Keratinocyte (primary cell): ENCODE results near the gene C1QL2. TPM values are rescaled to one million over a fixed set of nuclear protein-coding genes. Genes with fewer than 3 reads are reported as not detected.

Experiments used
- DNase-seq: peaks from one replicate; pipeline ENCODE4 v3.0.0-alpha.2; 2011; ENCODE audit warnings: low read depth, missing footprints, low spot score
- FAIRE-seq: peaks from 2 replicates; lab custom pipeline; 2011; peaks lifted over from hg19 to GRCh38; lab: Jason Lieb, UNC
- H2AFZ ChIP-seq: 2 replicates; pipeline ENCODE4 v1.6.0; 2012; ENCODE audit warnings: low read length, control low read depth, inconsistent platforms; ENCODE audit not compliant: control insufficient read depth
- H3K27ac ChIP-seq: 2 replicates; pipeline ENCODE4 v1.5.1; 2011; ENCODE audit warnings: low read length; ENCODE audit not compliant: control insufficient read depth, insufficient read depth
- H3K27me3 ChIP-seq: 3 replicates; pipeline ENCODE4 v1.6.0; 2011; ENCODE audit warnings: low read length; ENCODE audit not compliant: control insufficient read depth, insufficient read depth; ENCODE audit errors: extremely low read depth
- H3K36me3 ChIP-seq, 2 experiments: 2 replicates in 1 of 2; 3 replicates in 1 of 2; pipeline ENCODE4 v1.5.1; 2011; ENCODE audit warnings: low read length in 2 of 2, mild to moderate bottlenecking in 1 of 2; ENCODE audit not compliant: control insufficient read depth in 2 of 2, insufficient read depth in 2 of 2; ENCODE audit errors: extremely low read depth in 1 of 2
- H3K4me1 ChIP-seq: 3 replicates; pipeline ENCODE4 v1.5.1; 2011; ENCODE audit warnings: low read length; ENCODE audit not compliant: control insufficient read depth, insufficient read depth; ENCODE audit errors: extremely low read depth
- H3K4me2 ChIP-seq: 3 replicates; pipeline ENCODE4 v1.6.0; 2011; ENCODE audit warnings: low read depth, low read length; ENCODE audit not compliant: control insufficient read depth, insufficient read depth; ENCODE audit errors: extremely low read depth
- H3K4me3 ChIP-seq, 3 experiments: fragments of 200-600 bp in 1 of 3; sonication (generic) in 1 of 3; 2 replicates in 2 of 3; 3 replicates in 1 of 3; pipeline ENCODE4 v1.5.1; 2011 to 2016; ENCODE audit warnings: low read length in 3 of 3, mild to moderate bottlenecking in 3 of 3, control low read depth in 2 of 3, inconsistent platforms in 1 of 3, low read depth in 1 of 3, mixed read lengths in 1 of 3, mixed run types in 1 of 3, moderate library complexity in 1 of 3; ENCODE audit not compliant: control insufficient read depth in 2 of 3, insufficient read depth in 2 of 3; ENCODE audit errors: extremely low read depth in 1 of 3
- H3K79me2 ChIP-seq: 2 replicates; pipeline ENCODE4 v1.6.0; 2012; ENCODE audit warnings: low read length; ENCODE audit not compliant: control insufficient read depth, insufficient read depth
- H3K9ac ChIP-seq: 3 replicates; pipeline ENCODE4 v1.6.0; 2011; ENCODE audit warnings: low read length; ENCODE audit not compliant: control insufficient read depth, insufficient read depth; ENCODE audit errors: extremely low read depth
- H3K9me1 ChIP-seq: 3 replicates; pipeline ENCODE4 v1.6.0; 2011; ENCODE audit warnings: low read length; ENCODE audit not compliant: control insufficient read depth, insufficient read depth; ENCODE audit errors: extremely low read depth
- H3K9me3 ChIP-seq: 2 replicates; pipeline ENCODE4 v1.5.1; 2012; ENCODE audit warnings: low read depth, low read length; ENCODE audit not compliant: control insufficient read depth
- H4K20me1 ChIP-seq: 3 replicates; pipeline ENCODE4 v1.6.0; 2011; ENCODE audit warnings: low read length; ENCODE audit not compliant: control insufficient read depth, insufficient read depth; ENCODE audit errors: extremely low read depth
- CTCF ChIP-seq, 3 experiments: IDR thresholded peaks in 1 of 3; conservative IDR thresholded peaks in 1 of 3; optimal IDR thresholded peaks in 1 of 3; 2 replicates in 2 of 3; 3 replicates in 1 of 3; pipeline versions ENCODE3 to v1.5.1; 2011; ENCODE audit warnings: low read length in 3 of 3, mild to moderate bottlenecking in 3 of 3, moderate library complexity in 2 of 3, control low read depth in 1 of 3, inconsistent platforms in 1 of 3; ENCODE audit not compliant: insufficient read depth in 2 of 3; ENCODE audit errors: extremely low read depth in 1 of 3
- EZH2 ChIP-seq: IDR thresholded peaks from one replicate; pipeline ENCODE4 v1.6.1; 2012; ENCODE audit warnings: inconsistent platforms, mild to moderate bottlenecking, low read length, moderate library complexity
- dilution Hi-C: fragments of 300-500 bp; cut with MboI; formaldehyde crosslinking; loops from one replicate; pipeline ENCODE4 v1.7.0; 2020; ENCODE audit warnings: low sequenced_read_pairs; ENCODE audit not compliant: extremely low pct_ligation_motif_present
- polyA plus RNA-seq, 5 experiments: library from polyadenylated mRNA; depleted of rRNA in 3 of 5; stranded (reverse) in 3 of 5; stranded (forward) in 1 of 5; unstranded in 1 of 5; fragments of >200 nt; gene quantifications; 1 replicate in 1 of 5; 2 replicates in 3 of 5; 3 replicates in 1 of 5; pipeline versions ENCODE4 v1.2.1 to v1.2.3, GENCODE V29; 2011 to 2012; ENCODE audit warnings: missing spikeins in 2 of 5, low read depth in 1 of 5, low replicate concordance in 1 of 5

The C1QL2 gene
- polyA plus RNA-seq, 1 donor (not counting 4 experiments of a cell fraction or from before 2014, with no cell fraction given): not detected

GRCh38 chr2:119122663-119123062, 35.9 kb downstream of the C1QL2 start:
- Histone ChIP-seq H3K9me3 (no peaks in the 10 kb centered on the region), H3K4me3 (no peak overlapping the region), H3K79me2 (no peaks in the 10 kb centered on the region), H3K4me2 (no peak overlapping the region), H3K27ac (no peak overlapping the region), H4K20me1 (no peaks in the 10 kb centered on the region), H3K27me3 (peaks cover 21% of the 10 kb centered on the region), H3K36me3 (no peaks in the 10 kb centered on the region), H3K9me1 (no peaks in the 10 kb centered on the region), H3K4me1 (no peaks in the 10 kb centered on the region), H2AFZ (no peak overlapping the region), H3K9ac (no peak overlapping the region)
- TF ChIP-seq CTCF (optimal IDR thresholded peaks at IDR 0.05 in 1 of 3, IDR thresholded peaks at IDR 0.05 in 1 of 3, conservative IDR thresholded peaks at IDR 0.05 in 1 of 3; ENCODE audit: extremely low read depth in 1 of 3, insufficient read depth in 2 of 3, low read length in 3 of 3) (no peak), EZH2 (no peak)
- FAIRE-seq (no peak), DNase-seq (no peak)
- dilution Hi-C loops: no loop called here

DNA sequence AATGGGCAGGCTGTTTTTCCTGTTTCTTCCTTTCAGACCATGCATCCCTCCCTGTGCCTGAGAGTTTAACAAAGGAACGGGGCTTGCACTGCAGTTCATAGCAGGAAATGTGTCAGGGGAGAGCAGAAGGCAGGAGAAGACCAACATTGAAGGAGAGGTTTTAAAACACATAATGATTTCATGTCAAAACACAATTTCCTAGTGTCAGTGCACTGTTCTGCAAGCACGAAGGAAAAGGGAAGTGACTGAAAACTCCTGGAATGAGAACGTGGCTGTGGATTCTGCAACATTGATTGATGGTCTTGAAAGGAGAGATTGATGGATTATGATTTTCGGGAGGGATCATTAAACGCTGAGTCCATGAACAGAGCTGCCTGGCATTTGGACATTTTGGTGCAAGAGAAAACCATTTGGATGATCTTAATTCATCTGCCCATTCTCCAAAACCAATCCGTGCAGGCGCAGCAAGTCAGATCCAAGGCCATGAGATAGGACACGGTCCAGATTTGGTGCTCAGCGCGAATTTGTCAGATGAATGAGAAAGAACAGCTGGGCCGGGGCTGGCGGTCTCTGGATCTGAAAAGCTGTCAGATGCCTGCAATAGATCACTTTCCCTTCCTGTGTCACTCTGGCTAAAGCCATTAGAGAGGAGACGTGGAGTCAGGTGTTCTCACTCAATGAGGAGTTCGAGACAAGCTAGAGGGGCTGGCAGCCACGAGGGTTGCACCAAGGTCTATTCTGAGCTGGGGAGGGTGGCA, 38.4 kb downstream of the C1QL2 start:
- no peaks in the 10 kb centered on the region for H3K36me3 ChIP-seq
- H3K4me1 ChIP-seq: no peaks in the 10 kb centered on the region
- H3K9me1 ChIP-seq: no peaks in the 10 kb centered on the region
- H3K79me2 ChIP-seq: no peaks in the 10 kb centered on the region
- H3K27ac ChIP-seq: no peak overlapping the region
- no peaks in the 10 kb centered on the region for H4K20me1 ChIP-seq
- dilution Hi-C loops: no loop called here
- no peak overlapping the region for H3K4me3 ChIP-seq
- no peak for FAIRE-seq
- peaks cover 28% of the 10 kb centered on the region for H3K27me3 ChIP-seq
- H3K9me3 ChIP-seq: no peaks in the 10 kb centered on the region
- H3K9ac ChIP-seq: no peak overlapping the region
- DNase-seq: no peak
- H3K4me2 ChIP-seq: no peak overlapping the region
- TF ChIP-seq EZH2 (no peak), CTCF (optimal IDR thresholded peaks at IDR 0.05 in 1 of 3, IDR thresholded peaks at IDR 0.05 in 1 of 3, conservative IDR thresholded peaks at IDR 0.05 in 1 of 3; ENCODE audit: extremely low read depth in 1 of 3, insufficient read depth in 2 of 3, low read length in 3 of 3) (no peak)
- H2AFZ ChIP-seq: no peak overlapping the region
